Esophagus muscularis mucosa (tissue), 3 donors: ENCODE results near the gene PDE1C.

Experiments used
- POLR2A ChIP-seq: fragments of 450-650 bp; IDR thresholded peaks from one replicate; pipeline ENCODE4 v1.6.1; 2017; ENCODE audit warnings: antibody characterized with exemption, moderate library complexity, mild to moderate bottlenecking, low read depth
- TF ChIP-seq, protein P1 (sequence below), 3 experiments: fragments of 200-600 bp in 2 of 3; fragments of 450-650 bp in 1 of 3; sonication (generic) in 2 of 3; IDR thresholded peaks; one replicate each; pipeline ENCODE4 v1.5.1; 2017 to 2019; ENCODE audit warnings: antibody characterized with exemption in 3 of 3, mild to moderate bottlenecking in 2 of 3, moderate library complexity in 1 of 3

DNA sequence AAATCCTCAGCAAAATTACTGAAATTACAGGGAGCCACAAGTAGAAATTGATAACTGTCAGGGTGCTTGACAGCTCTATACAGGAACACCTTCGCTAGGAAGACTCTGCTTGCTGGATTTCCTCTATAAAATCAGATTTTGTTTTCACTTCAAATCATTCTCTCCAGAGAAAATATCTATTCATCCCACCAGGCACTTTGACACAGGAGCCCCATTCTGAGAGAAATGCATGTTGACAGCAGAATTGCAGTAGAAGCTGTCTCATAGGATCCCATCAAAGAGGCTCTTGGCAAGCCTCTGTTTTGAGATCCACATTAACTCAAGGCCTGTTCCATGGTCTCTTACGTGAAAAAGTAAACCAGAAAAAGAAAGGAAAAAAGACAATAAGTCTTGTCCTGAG is 116.8 kb downstream of the PDE1C start:
- TF ChIP-seq, protein P1, sequence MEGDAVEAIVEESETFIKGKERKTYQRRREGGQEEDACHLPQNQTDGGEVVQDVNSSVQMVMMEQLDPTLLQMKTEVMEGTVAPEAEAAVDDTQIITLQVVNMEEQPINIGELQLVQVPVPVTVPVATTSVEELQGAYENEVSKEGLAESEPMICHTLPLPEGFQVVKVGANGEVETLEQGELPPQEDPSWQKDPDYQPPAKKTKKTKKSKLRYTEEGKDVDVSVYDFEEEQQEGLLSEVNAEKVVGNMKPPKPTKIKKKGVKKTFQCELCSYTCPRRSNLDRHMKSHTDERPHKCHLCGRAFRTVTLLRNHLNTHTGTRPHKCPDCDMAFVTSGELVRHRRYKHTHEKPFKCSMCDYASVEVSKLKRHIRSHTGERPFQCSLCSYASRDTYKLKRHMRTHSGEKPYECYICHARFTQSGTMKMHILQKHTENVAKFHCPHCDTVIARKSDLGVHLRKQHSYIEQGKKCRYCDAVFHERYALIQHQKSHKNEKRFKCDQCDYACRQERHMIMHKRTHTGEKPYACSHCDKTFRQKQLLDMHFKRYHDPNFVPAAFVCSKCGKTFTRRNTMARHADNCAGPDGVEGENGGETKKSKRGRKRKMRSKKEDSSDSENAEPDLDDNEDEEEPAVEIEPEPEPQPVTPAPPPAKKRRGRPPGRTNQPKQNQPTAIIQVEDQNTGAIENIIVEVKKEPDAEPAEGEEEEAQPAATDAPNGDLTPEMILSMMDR (IDR thresholded peaks at IDR 0.05), result no peak
- TF ChIP-seq POLR2A, result no peak
